ENCODE results near the gene PIP4P1. TPM values are rescaled to one million over a fixed set of nuclear protein-coding genes. Genes with fewer than 3 reads are reported as not detected.
"Not testable (repeated sequence)": the region's sequence is repeated elsewhere in the genome, so short reads cannot be mapped to it uniquely, and the experiment has no call there.

Gene PIP4P1
- 37.8 and 40.4 TPM in 2 replicates for total RNA-seq (2014; rRNA removed; shearing (Covaris generic))

DNA sequence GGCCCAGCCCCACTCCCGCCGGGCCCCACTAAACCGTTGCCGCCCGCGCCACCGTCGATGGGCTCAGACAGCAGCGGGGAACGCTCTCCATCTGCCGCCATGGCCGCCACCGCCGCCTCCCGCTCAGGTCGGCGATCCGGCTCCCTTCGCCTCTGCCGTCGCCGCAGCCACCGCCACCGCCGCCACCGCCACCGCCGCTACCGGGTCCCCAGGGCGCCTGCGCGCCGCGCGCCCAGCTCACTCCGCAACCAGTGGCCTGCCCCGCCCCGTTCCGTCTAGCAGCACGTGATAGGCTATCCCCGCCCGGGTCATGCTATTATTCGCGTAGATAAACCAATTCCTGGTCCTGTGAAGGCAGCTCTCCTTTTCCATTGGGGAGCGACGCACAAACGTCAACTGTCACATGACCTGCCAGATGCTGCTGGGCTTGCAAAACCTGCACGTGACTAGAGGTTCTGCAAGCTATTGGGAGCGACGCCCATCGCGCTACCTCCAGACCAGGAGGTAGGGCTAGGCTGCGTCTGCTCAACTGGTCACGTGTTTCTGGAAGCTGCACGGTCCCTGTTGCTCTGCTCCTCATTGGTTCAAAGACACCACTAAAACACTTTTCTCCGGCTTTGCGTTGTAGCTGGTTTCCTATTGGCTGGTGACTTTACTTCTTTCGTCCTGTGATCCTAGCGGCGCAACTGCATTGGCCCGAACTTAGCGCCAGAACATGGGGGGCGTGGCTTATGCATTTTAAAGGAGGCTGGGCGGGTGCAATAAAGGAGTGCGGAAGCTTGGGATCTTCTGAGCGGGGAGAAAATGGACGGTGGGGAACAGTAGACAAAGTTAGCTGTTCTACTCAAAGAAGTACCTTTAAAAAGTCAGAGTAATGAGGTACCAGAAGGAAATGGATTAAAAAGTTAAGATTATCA lies at the start of gene PIP4P1:
Gene PIP4P1 (minus strand): TSS at position 210 of the 917 bp plus-strand sequence. CDS start 109 bp downstream, at position 101.
- DNase-seq (ENCODE audit: low spot score), result peak; percentile 100
- in situ Hi-C loops (cut with HindIII; ENCODE audit: low sequenced_read_pairs), result no loop called here

DNA sequence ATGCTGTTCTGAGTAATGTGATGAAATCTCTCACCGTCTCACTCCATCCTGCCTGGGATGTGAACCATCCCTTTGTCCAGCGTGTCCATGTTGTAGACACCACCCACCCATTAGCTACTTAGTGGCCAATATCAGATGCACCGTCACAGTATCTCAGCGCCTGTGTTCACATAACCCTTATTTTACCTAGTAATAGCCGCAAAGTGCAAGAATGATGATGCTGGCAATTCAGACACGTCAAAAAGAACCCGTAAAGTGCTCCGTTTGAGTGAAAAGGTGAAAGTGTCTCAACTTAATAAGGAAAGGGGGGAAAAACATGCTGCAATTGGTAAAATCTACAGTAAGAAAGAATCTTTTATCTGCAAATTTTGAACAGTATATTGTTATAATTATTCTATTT lies 47.1 kb upstream of the PIP4P1 start:
- DNase-seq (ENCODE audit: low spot score), result no peak
- in situ Hi-C loops (cut with HindIII; ENCODE audit: low sequenced_read_pairs), result no loop called here

DNA sequence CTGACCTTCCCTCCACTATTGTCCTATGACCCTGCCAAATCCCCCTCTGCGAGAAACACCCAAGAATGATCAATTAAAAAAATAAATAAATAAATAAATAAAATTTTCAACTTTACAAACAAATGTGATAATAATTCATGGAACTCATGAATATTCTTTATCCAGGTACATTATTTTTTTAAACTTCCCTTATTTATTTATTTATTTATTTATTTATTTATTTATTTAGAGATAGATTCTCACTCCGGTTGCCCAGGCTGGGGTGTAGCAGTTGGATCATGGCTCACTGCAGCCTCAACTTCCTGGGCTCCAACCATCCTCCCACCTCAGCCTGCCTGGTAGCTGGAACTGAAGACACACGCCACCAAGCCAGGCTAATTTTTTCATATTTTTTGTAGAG lies 46.3 kb upstream of the PIP4P1 start:
- DNase-seq (ENCODE audit: low spot score); in situ Hi-C loops (cut with HindIII; ENCODE audit: low sequenced_read_pairs): not testable (repeated sequence)

DNA sequence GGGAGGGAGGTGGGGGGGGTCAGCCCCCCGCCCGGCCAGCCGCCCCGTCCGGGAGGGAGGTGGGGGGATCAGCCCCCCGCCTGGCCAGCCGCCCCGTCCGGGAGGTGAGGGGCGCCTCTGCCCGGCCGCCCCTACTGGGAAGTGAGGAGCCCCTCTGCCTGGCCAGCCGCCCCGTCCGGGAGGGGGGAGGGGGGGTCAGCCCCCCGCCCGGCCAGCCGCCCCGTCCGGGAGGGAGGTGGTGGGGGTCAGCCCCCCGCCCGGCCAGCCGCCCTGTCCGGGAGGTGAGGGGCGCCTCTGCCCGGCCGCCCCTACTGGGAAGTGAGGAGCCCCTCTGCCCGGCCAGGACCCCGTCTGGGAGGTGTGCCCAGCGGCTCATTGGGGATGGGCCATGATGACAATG lies 45.5 kb upstream of the PIP4P1 start:
- DNase-seq (ENCODE audit: low spot score); in situ Hi-C loops (cut with HindIII; ENCODE audit: low sequenced_read_pairs): not testable (repeated sequence)

DNA sequence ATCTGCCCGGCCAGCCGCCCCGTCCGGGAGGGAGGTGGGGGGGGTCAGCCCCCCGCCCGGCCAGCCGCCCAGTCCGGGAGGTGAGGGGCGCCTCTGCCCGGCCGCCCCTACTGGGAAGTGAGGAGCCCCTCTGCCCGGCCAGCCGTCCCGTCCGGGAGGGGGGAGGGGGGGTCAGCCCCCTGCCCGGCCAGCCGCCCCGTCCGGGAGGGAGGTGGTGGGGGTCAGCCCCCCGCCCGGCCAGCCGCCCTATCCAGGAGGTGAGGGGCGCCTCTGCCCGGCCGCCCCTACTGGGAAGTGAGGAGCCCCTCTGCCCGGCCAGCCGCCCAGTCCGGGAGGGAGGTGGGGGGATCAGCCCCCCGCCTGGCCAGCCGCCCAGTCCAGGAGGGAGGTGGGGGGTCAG lies 45.0 kb upstream of the PIP4P1 start:
- in situ Hi-C loops (cut with HindIII; ENCODE audit: low sequenced_read_pairs); DNase-seq (ENCODE audit: low spot score): not testable (repeated sequence)

DNA sequence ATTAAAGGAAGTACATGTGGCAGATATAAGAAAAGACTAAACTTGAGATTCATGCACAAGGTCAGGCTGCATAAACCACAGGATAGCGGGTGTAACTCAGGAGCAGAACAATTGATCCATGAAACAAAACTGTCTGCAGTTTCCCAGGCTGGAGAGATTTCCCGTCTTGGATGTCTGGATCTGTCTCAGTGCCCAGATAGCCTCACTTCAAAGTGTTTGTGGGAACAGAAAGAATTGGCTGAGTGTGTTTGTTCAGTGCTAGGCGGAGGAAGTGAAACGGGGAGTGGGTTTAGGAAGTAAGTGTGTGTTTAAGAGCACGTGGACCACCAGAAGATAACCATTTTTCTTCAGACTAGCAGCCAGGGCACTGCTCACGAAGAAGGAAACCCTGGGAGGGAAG lies 42.7 kb upstream of the PIP4P1 start:
- DNase-seq (ENCODE audit: low spot score), result no peak
- in situ Hi-C loops (cut with HindIII; ENCODE audit: low sequenced_read_pairs), result no loop called here

DNA sequence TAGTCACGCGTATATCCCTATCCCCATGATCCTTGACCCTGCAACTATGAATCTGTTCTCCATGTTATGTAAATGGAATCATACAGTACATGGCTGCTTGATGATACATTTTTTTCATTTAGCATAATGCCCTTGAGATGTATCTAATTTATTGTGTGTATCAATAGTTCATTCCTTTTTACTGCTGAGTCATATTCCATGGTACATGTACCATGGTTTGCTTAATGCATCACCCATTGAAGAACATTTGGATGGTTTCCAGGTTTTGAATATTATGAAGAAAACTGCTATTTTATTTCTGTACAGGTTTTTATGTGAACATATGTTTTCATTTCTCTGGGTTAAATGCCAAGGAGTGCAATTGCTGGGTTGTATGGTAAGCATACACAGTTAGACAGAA lies 40.1 kb upstream of the PIP4P1 start:
- no peak for DNase-seq (ENCODE audit: low spot score)
- in situ Hi-C loops (cut with HindIII; ENCODE audit: low sequenced_read_pairs), result no loop called here

DNA sequence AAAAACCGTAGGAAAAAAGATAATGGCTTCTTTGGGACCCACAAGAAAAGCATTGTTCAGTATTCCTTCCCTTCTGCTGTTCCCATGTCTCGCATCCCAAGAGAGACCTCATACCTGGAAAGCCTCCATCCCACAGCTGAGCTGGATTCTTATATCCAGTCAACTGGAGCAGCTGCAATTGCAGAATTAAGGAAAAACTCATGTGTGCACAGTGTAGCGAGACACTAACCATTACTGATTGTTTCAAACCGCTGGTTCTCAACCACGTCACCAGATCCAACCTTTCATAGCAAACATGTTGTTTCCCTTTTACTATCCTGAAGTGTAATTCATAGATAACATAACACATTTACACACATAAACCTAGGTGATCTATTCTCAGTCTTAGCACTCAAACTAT lies 38.6 kb upstream of the PIP4P1 start:
- in situ Hi-C loops (cut with HindIII; ENCODE audit: low sequenced_read_pairs), result no loop called here
- DNase-seq (ENCODE audit: low spot score), result no peak

DNA sequence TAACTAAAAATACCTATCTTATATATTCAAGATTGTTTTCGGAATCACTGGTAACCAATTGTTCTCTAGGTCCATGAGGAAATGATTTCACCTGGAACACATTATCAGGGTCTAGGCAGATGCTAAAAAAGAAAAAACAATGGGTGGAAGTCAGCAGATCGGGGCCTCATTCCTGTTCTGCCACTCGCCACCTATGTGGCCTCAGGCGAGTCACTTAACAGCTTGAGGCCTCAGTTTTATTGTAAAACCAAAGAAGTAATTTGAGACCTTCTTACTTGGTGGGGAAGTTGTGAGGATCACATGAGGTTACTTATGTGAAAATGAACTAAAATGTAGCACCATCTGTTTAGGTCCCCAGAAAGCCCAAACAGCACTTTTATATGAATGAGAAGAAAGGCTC lies 37.9 kb upstream of the PIP4P1 start:
- in situ Hi-C loops (cut with HindIII; ENCODE audit: low sequenced_read_pairs), result no loop called here
- DNase-seq (ENCODE audit: low spot score), result no peak

DNA sequence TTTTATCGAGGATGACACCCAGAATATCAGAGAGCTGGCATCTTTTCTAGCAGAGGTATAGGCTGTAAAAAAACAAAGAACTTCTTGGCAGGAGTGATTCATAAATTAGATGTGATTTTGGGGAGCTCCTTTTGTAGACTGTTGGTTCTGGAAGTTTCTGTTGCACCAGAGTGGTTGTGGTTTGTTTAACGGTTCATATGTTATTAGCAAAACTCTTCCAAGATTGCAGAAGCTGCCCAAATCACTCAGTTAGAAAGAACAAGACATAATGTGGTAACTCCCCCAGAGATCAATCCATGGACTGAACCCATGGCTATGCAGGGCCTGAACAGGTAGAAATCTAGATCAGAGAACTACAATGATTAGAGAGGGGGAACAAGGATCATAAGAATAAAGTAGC lies 37.4 kb upstream of the PIP4P1 start:
- DNase-seq (ENCODE audit: low spot score), result no peak
- in situ Hi-C loops (cut with HindIII; ENCODE audit: low sequenced_read_pairs), result no loop called here

DNA sequence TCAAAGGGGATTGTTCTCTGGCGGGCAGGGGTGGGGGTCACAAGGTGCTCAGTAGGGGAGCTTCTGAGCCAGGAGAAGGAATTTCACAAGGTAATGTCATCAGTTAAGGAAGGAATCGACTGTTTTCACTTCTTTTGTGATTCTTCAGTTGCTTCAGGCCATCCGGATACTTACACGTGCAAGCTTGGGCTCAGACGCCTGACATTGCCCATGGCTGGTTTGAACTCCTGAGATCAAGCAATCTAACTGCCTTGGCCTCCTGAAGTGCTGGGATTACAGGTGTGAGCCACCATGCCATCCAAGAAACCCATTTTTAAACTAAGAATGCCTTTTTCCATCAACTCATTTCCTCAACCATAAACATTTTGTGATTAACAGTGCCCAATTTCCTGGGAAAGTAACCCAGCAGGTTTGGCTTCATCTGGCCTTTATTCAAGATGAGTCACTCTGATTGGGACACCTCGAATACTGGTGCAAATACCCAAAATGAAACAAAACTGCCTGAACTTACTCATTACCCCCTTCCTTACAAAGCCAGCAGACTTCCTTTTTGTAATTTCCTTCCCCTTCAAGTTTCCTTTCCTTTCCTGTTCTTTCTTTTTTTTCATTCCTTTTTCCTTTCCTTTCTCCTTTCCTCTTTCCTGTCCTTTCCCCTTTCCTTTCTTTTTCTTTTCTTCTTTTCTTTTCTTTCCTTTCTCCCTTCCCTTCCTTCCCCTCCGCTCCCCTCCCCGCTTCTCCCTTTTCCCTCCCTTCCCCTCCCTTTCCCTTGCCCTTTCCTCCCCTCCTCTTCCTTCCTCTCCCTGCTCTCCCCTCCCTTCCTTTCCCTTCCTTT lies 33.9 kb upstream of the PIP4P1 start:
- no peak for DNase-seq (ENCODE audit: low spot score)
- in situ Hi-C loops (cut with HindIII; ENCODE audit: low sequenced_read_pairs), result no loop called here

DNA sequence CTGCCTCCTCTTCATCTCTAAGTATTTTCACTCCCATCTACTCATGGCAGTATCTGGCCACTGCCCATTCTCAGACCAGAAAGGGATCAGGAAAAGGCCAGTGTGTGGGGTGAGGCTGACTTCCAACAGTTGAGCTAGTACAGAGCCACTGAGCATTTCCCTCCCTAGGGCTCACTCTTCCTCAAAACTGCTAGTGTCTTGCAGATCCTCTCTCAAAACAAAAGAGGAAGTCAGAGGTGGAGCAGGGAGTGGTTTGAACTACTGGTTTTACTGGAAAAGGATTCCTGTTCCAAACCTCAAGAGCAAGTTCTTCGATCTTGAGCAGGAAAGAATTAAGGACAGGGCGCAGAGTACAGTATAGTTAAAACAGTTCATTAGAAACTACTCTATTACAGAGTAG lies 32.4 kb upstream of the PIP4P1 start:
- DNase-seq (ENCODE audit: low spot score), result peak; percentile 3
- in situ Hi-C loops (cut with HindIII; ENCODE audit: low sequenced_read_pairs), result no loop called here

DNA sequence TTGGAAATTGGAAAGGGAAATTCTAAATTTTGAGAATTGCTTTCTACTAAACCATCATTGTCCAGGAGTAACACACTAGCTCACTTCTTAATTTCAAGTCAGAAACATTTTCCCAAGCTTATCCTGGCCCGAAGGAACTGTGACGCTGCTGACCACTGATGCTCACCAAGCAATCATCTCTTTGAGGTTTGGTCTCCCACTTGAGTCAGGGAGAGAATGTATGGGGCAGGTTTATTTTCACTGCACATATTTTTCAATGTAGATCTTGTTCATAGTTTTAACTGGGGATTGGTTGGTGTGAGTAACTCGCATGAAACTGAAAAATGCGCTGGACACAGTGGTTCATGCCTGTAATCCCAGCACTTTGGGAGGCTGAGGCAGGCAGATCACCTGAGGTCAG lies 31.3 kb upstream of the PIP4P1 start:
- in situ Hi-C loops (cut with HindIII; ENCODE audit: low sequenced_read_pairs), result no loop called here
- DNase-seq (ENCODE audit: low spot score), result no peak

DNA sequence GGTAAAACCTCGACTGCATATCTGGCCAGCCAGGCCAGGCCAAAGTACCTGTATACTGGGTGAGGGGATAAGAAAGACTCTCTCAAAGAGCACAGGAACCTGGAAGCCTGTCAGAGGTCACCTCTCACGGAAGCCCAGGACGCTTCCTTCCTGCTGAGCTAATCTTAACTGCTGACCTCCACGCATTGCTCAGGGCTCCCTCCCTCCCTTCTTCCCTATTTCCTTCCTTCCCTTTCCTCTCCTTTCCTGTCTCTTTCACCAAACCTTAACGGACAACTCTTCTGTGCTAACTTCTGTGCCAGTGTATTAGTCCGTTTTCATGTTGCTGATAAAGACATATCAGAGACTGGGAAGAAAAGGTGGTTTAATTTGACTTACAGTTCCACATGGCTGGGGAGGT lies 29.3 kb upstream of the PIP4P1 start:
- no peak for DNase-seq (ENCODE audit: low spot score)
- in situ Hi-C loops (cut with HindIII; ENCODE audit: low sequenced_read_pairs), result no loop called here

DNA sequence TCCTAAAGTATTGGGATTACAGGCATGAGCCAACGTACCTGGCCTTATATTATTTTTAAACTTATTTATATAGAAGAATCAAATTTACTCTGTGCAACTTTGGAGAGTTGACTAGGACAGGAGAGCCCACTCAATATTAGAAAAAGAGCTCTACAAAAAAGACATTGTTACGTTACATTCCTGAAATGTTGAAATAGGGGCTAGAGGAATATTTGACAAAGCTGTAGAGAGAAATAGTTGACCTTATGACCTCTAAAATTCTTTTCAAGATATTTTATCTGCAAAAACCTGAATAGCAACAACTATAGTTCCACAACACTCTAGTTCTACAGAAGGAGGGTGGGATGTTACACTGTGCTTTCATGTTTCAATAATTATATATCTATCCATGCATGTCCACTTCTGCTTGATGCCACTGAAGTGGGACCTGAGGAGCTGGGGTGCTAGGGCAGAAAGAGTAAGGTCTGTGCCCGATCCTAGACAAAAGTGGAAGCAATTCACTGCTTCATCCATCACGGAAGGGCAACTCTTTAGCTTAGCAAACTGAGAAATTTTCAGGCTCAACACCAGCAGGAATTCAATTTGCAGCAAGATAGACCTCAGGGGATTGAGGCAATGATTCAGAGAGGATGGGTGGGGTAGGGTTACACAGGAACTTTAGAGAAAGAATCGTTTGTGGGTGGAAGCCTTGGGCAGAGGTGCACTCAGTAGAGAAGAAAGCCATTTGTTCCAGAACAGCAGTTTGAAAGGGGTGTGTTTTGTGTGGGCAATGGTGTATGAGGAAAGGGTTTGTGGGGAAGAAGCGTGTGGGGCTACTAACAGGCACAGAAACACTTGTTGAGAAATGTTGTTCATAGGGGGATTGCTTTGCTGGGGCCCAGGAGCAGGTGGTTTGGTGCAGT lies 28.1 kb upstream of the PIP4P1 start:
- no peak for DNase-seq (ENCODE audit: low spot score)

DNA sequence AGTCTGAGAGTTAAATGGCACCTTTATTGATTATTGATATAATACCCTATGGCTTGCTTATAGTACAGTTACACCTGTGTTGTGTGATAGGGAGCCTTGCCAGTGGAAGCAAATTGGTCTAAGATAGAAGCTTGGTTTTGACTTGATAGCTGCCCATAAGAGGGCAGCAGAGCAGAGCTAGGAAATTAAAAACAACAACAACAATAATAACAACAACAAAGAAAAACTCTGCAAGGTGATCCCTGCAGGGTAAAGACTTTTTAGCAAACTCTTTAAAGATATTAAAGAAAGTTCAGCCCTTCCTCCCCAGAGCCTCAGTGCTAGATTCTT lies 26.1 kb upstream of the PIP4P1 start:
- in situ Hi-C loops (cut with HindIII; ENCODE audit: low sequenced_read_pairs), result no loop called here
- no peak for DNase-seq (ENCODE audit: low spot score)

More for the DNA sequence above, 28.1 kb upstream of the PIP4P1 start:
- in situ Hi-C loops (cut with HindIII; ENCODE audit: low sequenced_read_pairs), result no loop called here

DNA sequence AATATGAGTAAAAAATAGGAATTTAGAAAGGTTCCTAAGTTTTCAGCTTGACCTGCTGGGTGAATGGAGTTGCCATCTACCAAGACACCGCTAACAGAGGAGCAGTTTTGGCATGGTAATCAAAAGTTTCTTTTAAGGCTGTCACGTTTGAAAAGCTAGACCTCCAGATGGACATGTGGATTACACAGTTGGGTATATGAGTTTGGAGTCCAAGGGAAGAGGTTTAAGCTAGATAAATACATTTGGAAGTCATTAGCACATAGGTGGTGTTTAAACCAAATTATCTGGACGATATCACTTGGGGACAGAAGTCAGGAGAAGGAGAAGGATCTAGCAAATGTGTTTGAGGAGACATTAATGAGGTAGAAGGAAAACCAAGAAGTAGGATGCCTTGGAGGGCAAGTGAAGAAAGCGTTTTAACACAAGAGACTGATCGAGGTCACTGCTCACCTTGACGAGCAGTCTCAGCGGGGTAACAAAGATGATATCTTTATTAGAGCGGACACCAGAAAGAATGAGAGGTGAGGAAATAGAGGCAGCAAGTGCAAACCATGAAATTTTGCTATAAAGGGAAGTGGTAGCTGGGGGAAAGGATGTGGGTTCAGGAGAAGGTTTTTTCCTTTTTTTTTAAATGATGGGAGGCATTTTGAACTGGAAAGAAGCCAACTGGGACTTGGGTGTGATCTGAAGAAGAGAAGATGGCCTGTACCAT lies 25.6 kb upstream of the PIP4P1 start:
- in situ Hi-C loops (cut with HindIII; ENCODE audit: low sequenced_read_pairs), result no loop called here
- DNase-seq (ENCODE audit: low spot score), result no peak

DNA sequence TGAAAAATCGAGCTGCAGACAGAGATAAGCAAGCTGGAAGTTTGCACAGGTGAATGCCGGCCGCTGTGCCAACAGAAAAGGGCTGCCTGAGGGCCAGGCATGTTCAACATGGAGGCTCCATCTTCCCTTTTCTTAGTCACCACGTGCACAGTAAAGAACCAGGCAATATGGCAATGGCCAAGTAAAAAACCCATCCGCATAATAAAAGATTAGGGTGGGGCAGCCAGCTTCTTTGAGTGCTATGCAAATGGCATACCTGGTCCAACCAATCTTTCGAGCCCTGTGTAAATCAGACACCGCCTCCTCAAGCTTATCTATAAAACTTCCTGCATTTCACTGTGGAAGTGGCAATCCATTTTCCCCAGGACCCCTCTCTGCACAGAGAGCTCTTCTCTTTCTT lies 24.7 kb upstream of the PIP4P1 start:
- in situ Hi-C loops (cut with HindIII; ENCODE audit: low sequenced_read_pairs), result no loop called here
- no peak for DNase-seq (ENCODE audit: low spot score)

DNA sequence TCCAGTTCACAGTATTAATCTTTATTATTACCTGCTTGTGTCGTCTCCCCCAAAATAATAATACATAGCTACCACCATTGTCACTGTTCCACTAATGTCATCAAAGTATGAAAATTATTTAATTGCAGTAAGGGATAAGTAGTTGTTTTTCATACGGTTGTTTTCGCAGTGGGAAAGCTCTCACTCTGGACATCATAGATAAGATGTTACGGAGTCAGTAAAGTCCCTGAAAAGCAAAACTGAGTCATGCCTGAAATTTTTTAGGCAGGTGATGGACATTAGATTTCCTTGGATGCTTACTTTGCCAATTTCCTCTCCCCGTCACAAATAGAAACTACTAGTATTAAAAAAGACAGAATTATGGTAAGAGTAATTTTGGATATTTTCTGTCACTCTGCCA lies 21.1 kb upstream of the PIP4P1 start:
- in situ Hi-C loops (cut with HindIII; ENCODE audit: low sequenced_read_pairs), result no loop called here
- DNase-seq (ENCODE audit: low spot score), result no peak
